HG03060 (cell line): Measurements from ENCODE around the gene LMF1.

Source experiments
- ATAC-seq: cut with Tn5 transposase; IDR thresholded peaks from one replicate; pipeline ENCODE4 v1.9.1; 2021; ENCODE audit warnings: low read depth, moderate number of reproducible peaks; ENCODE audit not compliant: unreplicated experiment

LMF1 gene

GRCh38 chr16:854808-855410 lies 115.9 kb downstream of the LMF1 start:
- no peak for ATAC-seq

DNA sequence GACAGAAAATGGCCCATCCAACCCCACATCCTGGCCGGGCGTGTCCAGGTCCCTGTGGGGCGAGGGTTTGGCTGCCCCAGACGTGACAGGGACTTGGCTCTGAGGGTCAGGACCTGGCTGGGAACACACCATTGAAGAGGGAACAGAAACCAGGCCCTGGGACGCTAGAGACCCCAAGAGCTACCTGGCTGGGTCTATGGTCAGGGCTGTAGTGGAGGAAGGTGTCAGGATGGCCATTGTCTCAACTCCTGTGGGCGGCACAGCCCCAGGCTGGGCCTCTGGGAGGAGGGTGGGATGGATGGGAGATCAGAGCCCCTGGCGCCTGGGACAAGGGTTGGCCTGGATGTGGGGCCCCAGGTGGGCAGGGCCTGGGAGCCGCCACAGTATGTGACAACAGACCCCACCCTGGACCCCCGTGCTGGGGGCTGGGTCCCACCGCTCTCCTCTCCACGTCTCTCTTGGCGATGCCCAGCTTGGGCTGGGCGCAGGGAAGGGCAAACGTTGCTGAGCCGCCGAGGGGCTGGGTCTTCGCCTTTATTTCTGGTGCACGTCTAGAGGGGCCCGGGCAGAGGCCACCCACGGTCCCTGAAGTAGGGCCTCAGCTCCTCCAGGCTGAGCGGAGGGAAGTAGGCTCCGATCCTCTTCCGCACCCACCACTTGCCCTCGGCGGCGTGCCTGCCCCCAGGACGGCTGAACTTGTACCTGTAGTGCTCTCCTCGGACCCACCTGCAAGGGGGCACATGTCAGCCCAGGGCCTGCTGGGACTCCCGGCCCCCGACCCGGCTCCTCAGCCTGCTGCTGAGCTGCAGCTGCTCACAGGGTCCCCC lies 116.6 kb downstream of the LMF1 start:
- ATAC-seq = no peak

DNA sequence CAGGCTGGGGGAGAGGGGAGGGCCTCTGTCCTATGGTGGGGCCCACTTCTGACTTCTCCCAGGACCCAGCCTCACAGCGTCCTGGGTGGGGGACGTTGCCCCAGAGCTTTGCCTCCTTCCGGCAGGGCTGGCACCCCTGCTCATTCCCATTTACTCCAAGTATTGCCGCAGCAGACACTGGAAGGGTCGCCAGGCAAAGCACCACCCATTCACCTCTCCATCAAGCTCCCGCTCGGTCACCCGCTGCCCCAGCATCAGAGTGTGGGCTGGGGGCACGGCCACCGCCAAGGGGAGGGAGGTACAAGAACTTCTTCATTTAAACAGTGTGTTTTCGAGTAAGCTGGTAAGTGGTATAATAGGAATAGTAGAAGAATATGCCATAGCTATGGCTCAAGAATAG lies 117.5 kb downstream of the LMF1 start:
- no peak for ATAC-seq

DNA sequence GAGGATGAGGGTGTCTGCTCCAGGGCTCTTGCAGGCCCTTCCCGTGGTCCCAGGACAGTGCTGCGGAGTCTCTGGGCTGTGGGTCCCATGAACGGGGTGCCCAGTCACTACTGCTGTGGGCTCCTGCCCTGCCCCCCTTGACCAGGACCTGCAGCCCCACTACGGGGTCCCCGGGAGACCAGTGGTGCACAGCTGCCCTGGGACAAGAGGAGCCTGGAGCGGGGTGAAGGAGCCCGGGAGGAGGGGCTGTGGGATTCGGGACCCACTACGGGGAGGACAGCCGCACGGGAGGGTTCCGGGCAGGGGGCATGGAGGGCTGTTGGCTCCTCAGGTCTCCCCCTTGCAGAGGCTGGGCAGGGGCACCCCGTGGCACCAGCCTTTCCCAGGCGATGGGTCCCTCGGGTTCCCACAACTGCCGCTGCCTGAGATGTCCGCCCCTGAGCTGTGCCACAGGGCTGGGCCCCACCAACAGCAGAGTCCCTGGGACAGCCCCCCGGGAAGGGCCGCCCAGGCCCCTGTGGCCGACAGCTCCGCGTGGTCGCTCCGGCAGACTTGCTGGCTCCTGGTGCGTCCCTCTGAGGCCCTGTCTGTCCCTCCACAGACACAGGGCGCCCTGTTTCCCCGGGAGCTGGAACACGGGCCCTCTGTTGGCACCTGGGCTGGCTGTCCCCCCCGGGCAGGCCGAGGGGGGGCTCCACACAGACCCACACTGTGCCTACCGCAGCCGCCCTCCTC lies 118.2 kb downstream of the LMF1 start:
- ATAC-seq = no peak

- no peak for ATAC-seq
Observed at GRCh38 chr16:851871-852270, 118.9 kb downstream of the LMF1 start.

DNA sequence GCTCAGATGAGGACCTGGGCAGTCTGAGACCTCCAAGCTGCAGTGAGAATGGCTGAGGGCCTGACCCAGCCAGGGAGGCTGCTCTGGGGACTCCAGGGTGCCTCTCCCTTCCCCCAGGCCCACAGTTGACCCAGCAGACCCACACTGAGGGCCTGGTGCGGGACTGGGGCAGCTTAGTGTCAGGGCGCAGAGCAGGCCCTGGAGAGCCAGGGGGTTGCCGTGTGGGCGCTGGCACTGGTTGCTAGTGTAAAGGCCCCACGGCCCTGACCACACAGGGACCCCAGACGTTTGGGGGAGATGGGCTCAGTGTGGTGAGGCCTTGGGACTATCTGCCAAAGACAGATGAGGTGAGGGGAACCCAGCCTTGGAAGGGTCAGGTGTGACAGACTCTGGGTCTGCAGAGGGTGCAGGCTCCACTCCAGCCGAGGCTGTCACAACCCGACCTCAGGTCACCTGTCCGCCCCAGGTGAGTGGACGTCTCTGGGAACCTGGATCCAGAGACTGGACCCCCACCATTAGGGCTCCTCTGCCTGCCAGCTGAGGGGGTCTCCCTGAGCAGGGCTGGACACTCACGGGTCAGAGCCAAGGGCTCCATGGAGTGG lies 119.5 kb downstream of the LMF1 start:
- no peak for ATAC-seq

DNA sequence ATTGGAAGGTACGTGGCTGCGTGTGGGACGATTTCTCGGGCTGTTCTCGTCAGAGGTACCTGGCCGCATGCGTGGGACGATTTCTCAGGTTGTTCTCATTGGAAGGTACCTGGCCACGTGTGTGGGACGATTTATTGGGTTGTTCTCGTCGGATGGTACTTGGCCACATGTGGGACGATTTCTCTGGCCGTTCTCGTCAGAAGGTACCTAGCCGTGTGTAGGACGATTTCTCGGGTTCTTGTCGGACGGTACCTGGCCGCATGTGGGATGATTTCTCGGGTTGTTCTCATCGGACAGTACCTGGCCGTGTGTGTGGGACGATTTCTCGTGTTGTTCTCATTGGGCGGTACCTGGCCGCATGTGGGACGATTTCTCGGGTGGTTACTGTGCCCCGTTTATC lies 120.1 kb downstream of the LMF1 start:
- ATAC-seq = no peak

DNA sequence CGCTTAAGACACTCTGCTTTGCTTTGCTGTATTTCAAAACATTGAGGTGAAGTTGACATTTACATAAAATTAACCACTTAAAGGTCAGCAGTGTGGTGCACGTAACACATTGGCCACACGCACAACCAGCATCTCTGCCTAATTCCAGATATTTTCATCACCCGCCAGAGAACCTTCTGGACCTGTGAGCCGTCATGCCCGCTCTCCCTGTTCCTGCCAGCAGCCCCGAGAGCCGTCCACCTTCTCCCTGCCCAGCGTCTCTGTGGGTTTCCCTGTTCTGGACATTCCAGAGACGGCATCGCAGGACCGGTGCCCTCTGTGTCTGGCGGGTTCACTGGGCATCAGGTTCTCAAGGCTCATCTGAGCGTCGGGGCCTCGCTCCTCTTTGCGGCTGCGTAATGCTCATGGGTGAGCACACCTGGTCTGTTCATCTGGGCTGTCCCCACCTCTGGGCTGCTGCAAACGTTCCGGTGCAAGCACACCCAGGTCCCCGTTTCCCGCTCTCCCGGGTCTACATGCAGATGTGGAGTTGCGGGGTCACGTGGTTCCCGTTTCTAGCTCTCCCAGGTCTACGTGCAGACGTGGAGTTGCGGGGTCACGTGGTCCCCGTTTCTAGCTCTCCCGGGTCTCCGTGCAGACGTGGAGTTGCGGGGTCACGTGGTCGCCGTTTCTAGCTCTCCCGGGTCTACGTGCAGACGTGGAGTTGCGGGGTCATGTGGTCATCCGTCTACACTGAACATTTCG lies 122.1 kb downstream of the LMF1 start:
- no peak for ATAC-seq

DNA sequence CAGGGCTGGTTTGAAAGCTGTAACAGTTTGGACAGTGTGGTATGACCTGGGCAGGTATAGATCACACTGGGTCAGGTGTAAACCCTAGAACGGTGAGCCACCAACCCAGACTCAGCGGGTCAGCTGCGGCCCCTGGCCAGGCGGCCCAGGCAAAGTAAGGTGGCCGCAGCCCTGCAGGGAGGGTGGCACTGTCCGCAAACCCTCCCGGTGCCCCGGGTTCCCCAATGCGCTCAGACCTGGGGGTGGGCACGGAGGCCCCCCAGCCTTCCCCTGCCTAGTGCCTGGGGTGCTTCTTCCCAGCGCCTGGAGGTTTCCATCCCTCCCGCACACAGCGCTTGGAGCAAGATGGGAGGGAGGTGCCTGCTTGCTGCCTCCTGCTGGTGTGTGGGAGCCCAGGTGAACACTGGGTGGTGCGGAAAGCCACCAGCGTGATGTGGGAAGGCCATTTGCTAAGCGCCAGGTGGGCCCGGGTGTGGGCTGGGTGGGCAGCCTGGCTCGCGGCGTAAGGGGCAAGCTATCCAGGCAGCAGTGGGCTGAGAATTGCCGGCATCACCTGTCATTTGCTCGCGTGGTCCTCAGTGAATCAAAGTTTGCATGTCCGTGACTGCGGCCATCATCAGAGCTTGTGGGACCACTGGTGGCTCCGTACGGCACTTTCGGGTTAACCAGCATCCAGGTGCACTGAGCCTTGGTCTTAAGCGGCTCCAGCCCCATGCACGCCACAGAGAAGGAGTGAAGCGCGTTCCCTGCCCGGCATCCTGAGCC lies 122.9 kb downstream of the LMF1 start:
- ATAC-seq = no peak

DNA sequence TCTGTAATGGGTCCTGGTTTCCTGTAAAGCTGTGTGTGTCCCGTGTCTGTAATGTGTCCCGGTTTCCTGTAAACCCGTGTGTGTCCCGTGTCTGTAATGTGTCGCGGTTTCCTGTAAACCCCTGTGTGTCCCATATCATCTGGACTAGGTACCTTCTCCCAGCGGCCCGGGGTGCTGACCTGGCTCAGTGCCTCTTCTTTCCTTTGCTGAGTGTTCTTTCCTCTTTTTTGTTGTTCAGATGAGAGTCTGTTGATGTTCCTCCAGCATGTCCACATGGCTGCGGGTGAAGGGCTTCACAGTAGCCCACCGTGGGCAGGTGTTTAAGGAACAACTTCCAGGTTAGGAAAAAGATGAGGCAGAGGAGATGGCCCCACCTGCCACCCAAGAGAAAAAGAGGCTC lies 123.6 kb downstream of the LMF1 start:
- no peak for ATAC-seq

DNA sequence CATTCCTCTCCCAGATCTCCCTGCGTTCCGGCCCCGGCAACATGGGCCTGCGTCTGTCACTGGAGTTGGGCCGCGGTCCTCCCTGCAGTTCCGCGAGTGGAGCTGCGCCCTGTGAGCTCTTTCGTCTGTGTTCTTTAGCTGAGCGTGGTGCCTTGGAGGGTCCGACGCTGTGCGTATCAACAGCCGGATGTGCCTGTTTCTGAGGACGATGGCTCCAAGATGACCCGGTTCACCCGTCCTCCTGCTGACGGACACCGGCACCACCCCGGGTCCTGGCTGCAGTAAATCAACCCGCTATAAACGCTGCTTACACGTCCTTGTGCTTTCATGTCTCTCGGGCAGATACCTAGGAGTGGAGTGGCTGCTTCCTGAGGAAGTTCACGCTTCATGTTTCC lies 125.4 kb downstream of the LMF1 start:
- ATAC-seq = no peak

DNA sequence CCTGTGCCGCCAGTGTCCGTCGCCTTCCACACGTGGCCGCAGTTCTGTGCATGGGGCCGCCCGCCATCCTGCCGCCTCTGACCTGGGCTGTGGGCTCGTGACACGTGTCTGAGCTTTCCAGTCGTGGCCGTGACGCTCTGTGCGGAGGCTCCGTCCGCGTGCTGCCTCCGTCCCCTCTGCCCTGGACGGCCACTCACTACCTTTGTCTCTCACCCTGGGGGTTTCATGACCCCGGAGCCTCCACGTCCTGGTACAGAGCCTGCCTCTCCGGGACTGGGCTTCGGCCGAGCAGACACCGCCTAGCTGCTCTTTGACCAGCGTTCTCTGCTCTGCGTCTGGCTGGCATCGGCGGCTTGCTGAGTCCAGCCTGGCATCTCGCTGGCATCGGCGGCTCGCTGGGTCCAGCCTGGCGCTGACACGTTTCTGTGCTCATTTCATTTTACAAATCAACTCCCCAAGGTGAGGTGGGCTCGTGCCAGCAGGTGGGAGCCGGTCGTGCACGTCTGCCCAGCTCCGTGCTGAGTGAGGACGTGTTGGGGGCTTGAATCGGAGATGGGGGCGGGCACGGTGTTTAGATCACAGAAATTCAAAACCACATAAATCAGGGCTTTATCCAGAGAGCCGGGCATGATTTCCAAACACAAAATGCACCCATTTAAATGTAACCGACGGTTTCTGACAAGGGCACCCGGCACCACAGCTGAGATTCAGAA lies 126.0 kb downstream of the LMF1 start:
- ATAC-seq = no peak

DNA sequence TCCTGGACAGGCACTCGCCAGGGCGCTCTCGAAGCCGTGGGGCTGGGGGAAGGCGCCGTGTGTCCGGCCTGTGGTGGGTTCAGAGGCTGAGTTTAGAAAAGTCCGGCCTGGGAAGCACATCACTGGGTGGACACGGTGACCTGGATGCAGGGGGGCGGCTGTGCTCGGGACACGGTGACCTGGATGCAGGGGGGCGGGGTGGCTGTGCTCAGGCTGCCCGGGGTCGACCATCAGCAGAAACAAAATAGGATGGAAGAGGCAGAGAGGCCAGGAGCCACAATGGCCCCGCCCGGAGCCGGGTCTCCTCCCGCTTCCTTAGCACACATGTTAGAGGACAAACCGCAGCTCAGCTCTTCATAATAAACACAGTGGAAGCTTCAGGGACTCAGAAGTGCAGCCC lies 127.0 kb downstream of the LMF1 start:
- no peak for ATAC-seq

GRCh38 chr16:842711-843560 lies 127.8 kb downstream of the LMF1 start:
- ATAC-seq = no peak

GRCh38 chr16:842061-842476 lies 128.7 kb downstream of the LMF1 start:
- ATAC-seq = no peak

GRCh38 chr16:841455-842060 lies 129.2 kb downstream of the LMF1 start:
- no peak for ATAC-seq

DNA sequence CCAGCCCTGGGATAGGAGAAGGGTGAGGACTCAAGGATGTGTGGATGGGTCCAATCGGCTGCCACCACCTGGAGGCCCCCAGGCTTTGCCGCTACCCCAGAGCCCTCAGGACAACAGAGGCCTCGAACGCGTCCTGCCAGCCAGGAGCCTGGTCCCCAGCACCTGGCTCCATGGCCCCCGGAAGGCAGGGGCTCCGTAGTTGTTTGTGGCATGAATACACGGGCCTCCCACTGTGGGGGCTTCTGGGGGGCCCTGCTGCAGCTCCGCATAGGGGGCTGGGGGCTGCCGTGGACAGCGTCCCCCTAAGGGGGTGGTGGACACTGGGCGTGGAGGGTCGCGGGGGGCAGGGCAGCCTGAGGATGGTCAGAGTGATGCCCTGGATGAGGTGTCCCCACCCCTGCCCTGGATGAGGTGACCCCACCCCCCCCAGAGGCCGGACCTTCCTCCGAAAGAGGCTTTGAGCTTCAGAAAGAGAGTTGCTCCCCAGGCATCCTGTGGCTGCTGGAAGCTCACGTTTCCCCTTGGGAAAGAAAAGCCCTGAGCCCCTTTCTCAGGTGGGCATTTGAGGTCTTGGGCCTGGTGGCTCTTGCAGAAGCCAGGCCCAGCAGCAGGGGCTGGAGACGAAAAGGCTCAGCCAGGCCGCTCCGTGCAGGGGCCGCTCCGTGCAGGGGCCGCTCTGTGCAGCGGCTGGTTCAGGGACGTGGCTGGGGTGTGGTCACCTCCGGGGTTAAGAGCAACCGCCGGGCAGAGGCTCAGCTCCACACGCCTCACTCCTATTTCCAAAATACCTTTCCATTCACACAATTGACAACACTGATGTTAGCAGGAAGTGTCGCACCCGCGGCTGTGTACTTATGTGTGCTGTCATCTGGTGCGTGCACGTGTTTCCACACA lies 130.0 kb downstream of the LMF1 start:
- no peak for ATAC-seq
